Measurements from ENCODE around the gene ITGB4. TPM values are rescaled to one million over a fixed set of nuclear protein-coding genes. Genes with fewer than 3 reads are reported as not detected.
A peak's percentile ranks its signal among the peaks of the same experiment; 100 is the strongest.

ITGB4 gene
- total and polyA plus RNA-seq, 2 of the 13 experiments (the other 11 are each of a cell fraction or from before 2014, with no cell fraction given) = 6.9 to 14.5 TPM

- TF ChIP-seq ZBTB40 (IDR thresholded peaks at IDR 0.05) (no peak), ZBTB40 (CRISPR knock-in tag; IDR thresholded peaks at IDR 0.05) (peak; percentile 47; the same call in 1 of the 2 replicates), ZNF678 (CRISPR knock-in tag; IDR thresholded peaks at IDR 0.05) (no peak), DPF2 (CRISPR knock-in tag; IDR thresholded peaks at IDR 0.05; ENCODE audit: borderline replicate concordance, low read depth) (no peak; the same call in 1 of the 2 replicates), STAG1 (CRISPR knock-in tag; IDR thresholded peaks at IDR 0.05) (no peak), NRL (CRISPR knock-in tag; IDR thresholded peaks at IDR 0.05; ENCODE audit: borderline replicate concordance) (no peak), ZNF460 (CRISPR knock-in tag; IDR thresholded peaks at IDR 0.05; ENCODE audit: borderline replicate concordance) (no peak), HDAC2 (CRISPR knock-in tag; IDR thresholded peaks at IDR 0.05) (0 out of 2 replicates have a peak, but pooled peaks have one; percentile 27), EED (CRISPR knock-in tag; IDR thresholded peaks at IDR 0.05) (peak; percentile 63; the same call in 1 of the 2 replicates), TCF7 (IDR thresholded peaks at IDR 0.05; ENCODE audit: low read depth) (no peak), ZBTB4 (CRISPR knock-in tag; IDR thresholded peaks at IDR 0.05; ENCODE audit: borderline replicate concordance) (peak; percentile 95), MYNN (CRISPR knock-in tag; IDR thresholded peaks at IDR 0.05; ENCODE audit: low read depth) (no peak), ATF6 (CRISPR knock-in tag; conservative IDR thresholded peaks at IDR 0.05) (no peak), ZNF597 (CRISPR knock-in tag; IDR thresholded peaks at IDR 0.05) (no peak)
Measured at GRCh38 chr17:75738218-75738802, 17.1 kb downstream of the ITGB4 start (continued).
